Measurements from ENCODE around the gene PLXNB3. TPM values are rescaled to one million over a fixed set of nuclear protein-coding genes. Genes with fewer than 3 reads are reported as not detected.
A peak's percentile ranks its signal among the peaks of the same experiment; 100 is the strongest.
"Not testable (repeated sequence)": the region's sequence is repeated elsewhere in the genome, so short reads cannot be mapped to it uniquely, and the experiment has no call there.

PLXNB3 gene
- total RNA-seq, 1 donor from 2014 or later: 4.3 TPM

GRCh38 chrX:153740631-153741222 lies 23.3 kb upstream of the PLXNB3 start:
- TF ChIP-seq CTCF (IDR thresholded peaks at IDR 0.05; ENCODE audit: unreplicated experiment): no peak
- DNase-seq (ENCODE audit: low spot score in 2 of 2, unreplicated experiment in 2 of 2): no peak
- peaks cover 4% of the 10 kb centered on the region for H3K36me3 Mint-ChIP-seq
- no peak overlapping the region for H3K27ac Mint-ChIP-seq
- H3K4me3 Mint-ChIP-seq: no peak overlapping the region
- H3K9me3 Mint-ChIP-seq: peaks cover under 1% of the 10 kb centered on the region
- no peaks in the 10 kb centered on the region for H3K27me3 Mint-ChIP-seq (ENCODE audit: low read depth)
- H3K4me1 Mint-ChIP-seq: peaks cover 12% of the 10 kb centered on the region

- no peak overlapping the region for H3K4me3 Mint-ChIP-seq
- peaks cover 5% of the 10 kb centered on the region for H3K9me3 Mint-ChIP-seq
- no peak overlapping the region for H3K27ac Mint-ChIP-seq
- H3K27me3 Mint-ChIP-seq (ENCODE audit: low read depth): no peaks in the 10 kb centered on the region
- DNase-seq (ENCODE audit: low spot score in 2 of 2, unreplicated experiment in 2 of 2): no peak
- peaks cover 12% of the 10 kb centered on the region for H3K4me1 Mint-ChIP-seq
- peaks cover 2% of the 10 kb centered on the region for H3K36me3 Mint-ChIP-seq
- TF ChIP-seq CTCF (IDR thresholded peaks at IDR 0.05; ENCODE audit: unreplicated experiment): no peak
These were observed 22.6 kb upstream of the PLXNB3 start for GRCh38 chrX:153741446-153741845.

- H3K9me3 Mint-ChIP-seq; DNase-seq (ENCODE audit: low spot score in 2 of 2, unreplicated experiment in 2 of 2); H3K4me3 Mint-ChIP-seq; H3K27me3 Mint-ChIP-seq (ENCODE audit: low read depth); H3K36me3 Mint-ChIP-seq; H3K27ac Mint-ChIP-seq: not testable (repeated sequence)
- peaks cover 12% of the 10 kb centered on the region for H3K4me1 Mint-ChIP-seq
These were observed 21.9 kb upstream of the PLXNB3 start for GRCh38 chrX:153742111-153742510.

- not testable (repeated sequence) for H3K27me3 Mint-ChIP-seq (ENCODE audit: low read depth); H3K9me3 Mint-ChIP-seq; DNase-seq (ENCODE audit: low spot score in 2 of 2, unreplicated experiment in 2 of 2); H3K27ac Mint-ChIP-seq; H3K36me3 Mint-ChIP-seq
- H3K4me1 Mint-ChIP-seq: peaks cover 12% of the 10 kb centered on the region
- peak overlapping the region; percentile 22 for H3K4me3 Mint-ChIP-seq
These were observed 21.1 kb upstream of the PLXNB3 start for GRCh38 chrX:153742796-153743467.

GRCh38 chrX:153743468-153744209 lies 20.4 kb upstream of the PLXNB3 start:
- H3K9me3 Mint-ChIP-seq; H3K36me3 Mint-ChIP-seq; H3K27me3 Mint-ChIP-seq (ENCODE audit: low read depth); DNase-seq (ENCODE audit: low spot score in 2 of 2, unreplicated experiment in 2 of 2): not testable (repeated sequence)
- peak overlapping the region; percentile 66 for H3K4me3 Mint-ChIP-seq
- H3K27ac Mint-ChIP-seq: peak overlapping the region; percentile 16
- H3K4me1 Mint-ChIP-seq: peaks cover 12% of the 10 kb centered on the region

- Mint-ChIP-seq H3K27me3 (ENCODE audit: low read depth) (no peaks in the 10 kb centered on the region), H3K4me3 (peak overlapping the region; percentile 66), H3K27ac (peak overlapping the region; percentile 16), H3K36me3 (peaks cover 3% of the 10 kb centered on the region), H3K9me3 (peaks cover 10% of the 10 kb centered on the region), H3K4me1 (peaks cover 12% of the 10 kb centered on the region)
- no peak for TF ChIP-seq CTCF (IDR thresholded peaks at IDR 0.05; ENCODE audit: unreplicated experiment)
- DNase-seq (ENCODE audit: low spot score in 2 of 2, unreplicated experiment in 2 of 2): no peak
These were observed 19.6 kb upstream of the PLXNB3 start for GRCh38 chrX:153744210-153745066.

- H3K27ac Mint-ChIP-seq; H3K27me3 Mint-ChIP-seq (ENCODE audit: low read depth); DNase-seq (ENCODE audit: low spot score in 2 of 2, unreplicated experiment in 2 of 2); H3K36me3 Mint-ChIP-seq: not testable (repeated sequence)
- Mint-ChIP-seq H3K4me3 (peak overlapping the region; percentile 66), H3K4me1 (peaks cover 12% of the 10 kb centered on the region), H3K9me3 (peaks cover 16% of the 10 kb centered on the region)
These were observed 19.0 kb upstream of the PLXNB3 start for GRCh38 chrX:153745067-153745433.
